Activated CD8-positive, alpha-beta T cell treated with anti-CD3 and anti-CD28 coated beads, Interleukin-2, amount 10 ng/mL, durations not matched to agents 7 days and 5 days (primary cell): ENCODE results near the gene WDR38. TPM values are rescaled to one million over a fixed set of nuclear protein-coding genes. Genes with fewer than 3 reads are reported as not detected.
A peak's percentile ranks its signal among the peaks of the same experiment; 100 is the strongest.

Experiments used
- ATAC-seq: fragments of 150-1000 bp; cut with Tn5 transposase; one replicate; pipeline ENCODE4 v1.10.0; 2021; ENCODE audit warnings: moderate library complexity
- CTCF ChIA-PET: fragments of 350-600 bp; sonication (Branson Sonifier 250); formaldehyde crosslinking; loops from one replicate; lab custom pipeline; 2021; ENCODE audit warnings: antibody characterized with exemption; lab: Charles Lee
- POLR2A ChIA-PET: fragments of 350-600 bp; sonication (Branson Sonifier 250); formaldehyde crosslinking; loops from one replicate; lab custom pipeline; 2021; ENCODE audit warnings: antibody characterized with exemption; lab: Charles Lee
- DNase-seq: peaks from one replicate; pipeline ENCODE4 v3.0.0-alpha.2; 2020
- H3K27ac Mint-ChIP-seq: one replicate; pipeline ENCODE4 v1.8.0; 2021; ENCODE audit warnings: mild to moderate bottlenecking, mixed read lengths
- H3K27me3 Mint-ChIP-seq: one replicate; pipeline ENCODE4 v1.8.0; 2021; ENCODE audit warnings: low read depth, mixed read lengths
- H3K36me3 Mint-ChIP-seq: one replicate; pipeline ENCODE4 v1.8.0; 2021; ENCODE audit warnings: low read depth, mixed read lengths
- H3K4me1 Mint-ChIP-seq: one replicate; pipeline ENCODE4 v1.8.0; 2021; ENCODE audit warnings: low read depth, mixed read lengths
- H3K4me3 Mint-ChIP-seq: one replicate; pipeline ENCODE4 v1.8.0; 2021; ENCODE audit warnings: mild to moderate bottlenecking, mixed read lengths
- H3K9me3 Mint-ChIP-seq: one replicate; pipeline ENCODE4 v1.8.0; 2022; ENCODE audit warnings: mixed read lengths; ENCODE audit not compliant: insufficient read depth
- total RNA-seq, 2 experiments: library from RNA; stranded (reverse); gene quantifications; one replicate each; pipeline ENCODE4 v1.2.3, GENCODE V29; 2021

Gene WDR38
- total RNA-seq, 2 experiments from 2014 or later = not detected

DNA sequence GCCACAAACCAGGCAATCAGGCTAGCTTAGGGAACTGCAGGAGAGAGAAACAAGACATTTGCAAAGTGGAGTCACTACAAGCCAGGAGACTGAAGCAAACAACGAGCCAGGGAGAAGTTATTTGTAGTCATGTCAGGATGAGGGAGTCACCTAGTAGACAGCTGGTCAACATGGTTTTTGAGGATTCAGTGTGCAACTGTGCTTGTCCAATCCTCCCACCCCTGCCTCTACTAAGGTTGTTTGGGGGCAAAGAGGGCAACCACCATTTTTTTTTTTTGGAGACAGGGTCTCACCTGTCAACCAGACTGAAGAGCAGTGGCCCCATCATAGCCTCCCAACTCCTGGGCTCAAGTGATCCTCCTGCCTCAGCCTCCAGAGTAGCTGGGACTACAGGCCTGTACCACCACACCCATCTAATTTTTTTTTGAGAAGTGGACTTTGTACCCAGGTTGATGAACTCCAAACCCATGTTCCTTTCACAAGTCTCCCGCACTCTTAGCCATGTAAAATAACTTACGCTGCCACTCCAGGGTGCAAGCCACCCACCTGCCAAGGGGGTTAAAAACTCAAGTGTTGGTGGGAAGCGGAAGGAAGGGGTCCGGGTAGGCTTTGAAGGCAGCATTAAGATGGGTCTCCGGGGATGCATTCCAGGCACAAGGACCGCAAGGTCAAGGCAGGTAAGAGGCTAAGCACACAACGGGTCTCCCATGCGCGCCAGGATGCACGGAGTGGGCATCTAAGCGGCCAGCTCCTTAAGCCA, 7.5 kb downstream of the WDR38 start:
- no peaks in the 10 kb centered on the region for H3K27me3 Mint-ChIP-seq
- peaks cover 34% of the 10 kb centered on the region for H3K4me1 Mint-ChIP-seq
- H3K27ac Mint-ChIP-seq = peak overlapping the region; percentile 98
- DNase-seq = no peak
- ChIA-PET POLR2A (interaction anchor here (0.6 to 3.9 kb wide), 21 partner anchors 9 to 618 kb away, joined by 3 to 47 read pairs (median 5); partner anchors contain the start of genes GOLGA1 and HSPA5), CTCF (interaction anchor here (0.6 to 3.4 kb wide), 8 partner anchors 8 to 402 kb away, joined by 3 to 33 read pairs (median 10); partner anchors contain the start of genes NR6A1 and WDR38)
- H3K9me3 Mint-ChIP-seq = no peaks in the 10 kb centered on the region
- peak overlapping the region; percentile 97 for H3K4me3 Mint-ChIP-seq
- peaks cover 49% of the 10 kb centered on the region for H3K36me3 Mint-ChIP-seq
- ATAC-seq = no peak

DNA sequence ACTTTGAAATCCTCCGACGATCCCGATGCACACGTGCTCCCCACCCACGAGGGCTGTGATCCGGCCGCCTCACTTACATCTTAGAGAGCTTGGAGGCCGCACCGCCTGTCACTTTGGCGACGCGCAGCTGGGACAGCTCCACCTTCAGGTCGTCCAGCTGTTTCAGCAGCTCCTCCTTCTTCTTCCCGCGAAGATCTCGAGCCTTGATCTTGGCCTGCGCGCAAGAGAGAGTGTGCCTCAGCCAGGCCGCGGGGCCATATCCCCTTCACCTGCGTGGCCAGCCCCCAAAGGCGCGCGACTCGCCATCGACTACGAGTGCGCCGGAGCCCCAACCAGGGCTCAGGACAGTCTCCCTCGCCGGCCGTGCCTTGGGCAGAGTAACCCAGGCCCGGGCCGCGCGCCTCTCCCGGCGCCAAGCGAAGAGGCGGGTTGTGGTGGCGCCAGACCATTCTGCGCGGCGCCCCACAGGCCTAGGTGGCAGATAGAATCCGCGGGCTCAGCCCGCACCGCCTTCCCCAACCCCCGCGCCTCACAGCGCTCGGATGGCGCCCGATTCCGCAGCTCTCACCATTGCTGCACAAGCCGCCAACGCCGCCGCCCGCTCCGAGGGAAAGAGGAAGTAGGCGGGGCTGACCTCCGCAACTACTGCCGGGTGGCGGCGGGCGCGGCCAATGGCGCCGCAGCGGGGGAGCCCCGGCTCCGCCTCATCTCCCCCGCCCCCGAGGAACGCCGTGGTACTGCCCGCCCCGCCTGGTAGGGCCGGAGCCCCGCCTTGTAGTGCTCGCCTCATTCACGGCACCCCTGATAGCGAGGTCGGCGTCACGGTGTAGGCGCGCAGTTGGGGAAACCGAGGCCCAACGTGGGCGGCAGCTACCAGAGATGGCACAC, 8.3 kb downstream of the WDR38 start, which contains the start of the genes ARPC5L and RPL35:
TSS of gene ARPC5L (plus strand) at position 789 of the 888 bp plus-strand sequence. CDS start 7,161 bp downstream, outside the sequence.
TSS of gene RPL35 (minus strand) at position 616 of the 888 bp plus-strand sequence. CDS start at position 571, 45 bp downstream.
- H3K4me1 Mint-ChIP-seq = peaks cover 34% of the 10 kb centered on the region
- peak within 1 kb of the TSS; percentile 97 for H3K4me3 Mint-ChIP-seq
- ChIA-PET CTCF (interaction anchor here (1.0 to 3.4 kb wide), 7 partner anchors 9 to 282 kb away, joined by 3 to 33 read pairs (median 12); partner anchors contain the start of genes NR6A1 and WDR38), POLR2A (interaction anchor here (0.6 to 3.9 kb wide), 26 partner anchors 8 to 619 kb away, joined by 3 to 47 read pairs (median 5); partner anchors contain the start of genes GAPVD1, GOLGA1, HSPA5 and WDR38)
- peak; percentile 96 for DNase-seq
- H3K27ac Mint-ChIP-seq = peak within 1 kb of the TSS; percentile 98
- no peaks in the 10 kb centered on the region for H3K9me3 Mint-ChIP-seq
- H3K27me3 Mint-ChIP-seq = no peaks in the 10 kb centered on the region
- peak; percentile 95 for ATAC-seq
- H3K36me3 Mint-ChIP-seq = peaks cover 49% of the 10 kb centered on the region

DNA sequence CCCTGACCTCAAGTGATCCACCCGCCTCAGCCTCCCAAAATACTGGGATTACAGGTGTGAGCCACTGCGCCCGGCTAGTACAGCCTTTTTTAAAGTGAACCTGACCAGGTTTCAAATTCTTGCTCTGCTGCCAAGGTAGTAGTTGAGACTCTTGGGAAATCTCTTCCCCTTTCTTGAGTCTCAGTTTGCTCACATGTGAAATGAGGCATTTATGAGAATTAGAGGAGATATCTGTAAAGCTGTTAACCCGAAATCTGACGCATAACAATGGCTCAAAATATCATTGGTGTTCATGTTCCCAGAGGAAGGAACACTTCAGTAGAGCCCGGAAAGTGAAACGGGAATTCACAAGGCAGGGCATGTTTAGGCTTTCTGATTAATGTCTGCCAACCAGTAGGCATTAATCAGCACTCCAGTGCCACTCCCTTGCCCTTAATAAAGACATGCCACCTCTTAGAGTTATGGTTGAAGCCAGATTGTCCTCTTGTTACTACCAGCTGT, 10.2 kb downstream of the WDR38 start:
- Mint-ChIP-seq H3K4me1 (peaks cover 43% of the 10 kb centered on the region), H3K4me3 (peak overlapping the region; percentile 54), H3K9me3 (no peaks in the 10 kb centered on the region), H3K36me3 (peaks cover 32% of the 10 kb centered on the region), H3K27me3 (no peaks in the 10 kb centered on the region), H3K27ac (no peak overlapping the region)
- no peak for DNase-seq
- POLR2A ChIA-PET = interaction anchor here (0.6 to 3.9 kb wide), 4 partner anchors 7 to 375 kb away, joined by 4 to 47 read pairs (median 10); no protein-coding TSS in a partner anchor
- no peak for ATAC-seq
- CTCF ChIA-PET = interaction anchor here (1.6 to 3.4 kb wide), 3 partner anchors 11 to 262 kb away, joined by 4 to 33 read pairs (median 31); partner anchors contain the start of genes NR6A1 and WDR38

DNA sequence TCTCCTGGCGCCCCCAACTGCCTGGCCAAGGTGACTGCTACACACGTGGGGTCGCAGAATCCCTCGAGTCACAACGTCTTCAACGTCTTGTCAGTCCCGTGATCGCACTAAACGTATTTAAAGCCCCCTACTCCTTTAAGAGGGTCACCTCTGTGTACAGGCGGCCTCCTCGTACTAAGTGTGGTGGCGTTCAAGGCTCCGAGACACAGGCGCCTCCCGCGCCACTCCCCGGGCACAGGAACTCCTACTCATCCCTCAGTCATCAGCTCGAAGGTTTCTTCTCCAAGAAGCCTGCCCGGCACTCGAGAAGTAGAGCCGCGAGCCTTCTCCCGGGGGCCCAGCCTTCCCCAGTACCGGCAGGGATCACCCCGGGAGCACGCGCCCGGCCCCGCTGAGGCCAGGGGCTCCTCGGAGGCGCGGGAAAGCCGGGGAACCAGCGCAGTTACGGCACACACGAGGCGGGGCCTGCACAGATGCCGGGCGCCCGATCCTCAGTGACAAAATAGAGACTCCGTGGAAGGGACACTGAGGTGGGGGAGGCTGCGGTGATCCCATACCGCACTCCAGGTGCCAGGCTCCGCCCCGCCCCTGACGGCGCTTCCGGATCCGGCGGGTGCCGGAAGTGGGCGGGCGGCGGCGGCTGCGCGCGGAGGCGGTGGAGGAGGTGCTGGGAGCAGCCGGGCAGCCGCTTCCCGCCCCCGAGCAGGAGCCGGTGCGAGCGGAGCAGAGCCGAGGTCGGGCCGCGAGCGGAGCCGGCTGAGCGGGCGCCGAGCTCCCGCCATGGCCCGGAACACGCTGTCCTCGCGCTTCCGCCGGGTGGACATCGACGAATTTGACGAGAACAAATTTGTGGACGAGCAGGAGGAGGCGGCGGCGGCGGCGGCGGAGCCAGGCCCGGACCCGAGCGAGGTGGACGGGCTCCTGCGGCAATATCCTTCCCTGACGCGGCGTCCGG, 15.5 kb downstream of the WDR38 start:
- POLR2A ChIA-PET = interaction anchor here (0.6 to 3.3 kb wide), 9 partner anchors 7 to 373 kb away, joined by 3 to 47 read pairs (median 5); partner anchors contain the start of genes ARPC5L, GOLGA1, HSPA5 and RPL35

DNA sequence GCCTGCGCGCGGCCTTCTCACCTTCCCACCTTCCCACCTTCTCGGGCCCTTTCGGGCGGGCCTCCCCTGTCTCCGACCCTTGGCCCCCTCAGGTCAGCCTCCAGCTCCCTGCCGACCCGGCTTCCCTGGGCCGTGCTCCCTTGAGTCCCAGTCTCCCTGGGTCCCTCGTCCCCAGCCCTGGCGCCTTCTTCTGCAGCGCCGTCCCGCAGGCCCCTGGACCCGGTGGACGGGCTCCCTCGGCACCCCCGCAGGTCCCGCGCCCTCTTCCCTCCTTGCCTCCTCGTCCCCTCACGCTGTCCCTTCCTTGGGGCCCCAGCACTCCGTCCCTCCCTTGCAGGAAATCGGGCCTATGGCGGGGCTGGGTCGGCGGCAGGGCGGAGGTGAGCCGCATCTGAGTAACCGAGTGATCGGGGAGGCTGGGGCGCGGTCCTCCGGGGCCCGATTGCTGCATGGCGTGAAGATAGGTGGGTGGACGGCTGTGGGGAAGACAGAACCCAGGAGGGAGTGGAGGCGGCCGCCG, 16.3 kb downstream of the WDR38 start:
- Mint-ChIP-seq H3K4me3 (peak overlapping the region; percentile 89), H3K9me3 (no peaks in the 10 kb centered on the region), H3K27ac (peak overlapping the region; percentile 99), H3K36me3 (peaks cover 44% of the 10 kb centered on the region), H3K27me3 (no peaks in the 10 kb centered on the region), H3K4me1 (peaks cover 52% of the 10 kb centered on the region)
- peak; percentile 14 for ATAC-seq
- CTCF ChIA-PET = interaction anchor here (0.9 to 2.3 kb wide), 3 partner anchors 8 to 16 kb away, joined by 4 to 13 read pairs (median 5); partner anchors contain the start of genes ARPC5L, RPL35 and WDR38
- peak; percentile 43 for DNase-seq
- POLR2A ChIA-PET = interaction anchor here (0.6 to 3.3 kb wide), 16 partner anchors 8 to 375 kb away, joined by 3 to 47 read pairs (median 5); partner anchors contain the start of genes ARPC5L, GOLGA1, HSPA5 and RPL35

More for the DNA sequence above, 15.5 kb downstream of the WDR38 start:
- Mint-ChIP-seq H3K27me3 (no peaks in the 10 kb centered on the region), H3K4me1 (peaks cover 51% of the 10 kb centered on the region), H3K4me3 (peak overlapping the region; percentile 89), H3K27ac (peak overlapping the region; percentile 99), H3K9me3 (no peaks in the 10 kb centered on the region), H3K36me3 (peaks cover 42% of the 10 kb centered on the region)
- DNase-seq = peak; percentile 93
- CTCF ChIA-PET = interaction anchor here (0.6 to 0.9 kb wide), 3 partner anchors 8 to 24 kb away, joined by 3 to 4 read pairs (median 3); partner anchors contain the start of gene WDR38
- ATAC-seq = peak; percentile 83

DNA sequence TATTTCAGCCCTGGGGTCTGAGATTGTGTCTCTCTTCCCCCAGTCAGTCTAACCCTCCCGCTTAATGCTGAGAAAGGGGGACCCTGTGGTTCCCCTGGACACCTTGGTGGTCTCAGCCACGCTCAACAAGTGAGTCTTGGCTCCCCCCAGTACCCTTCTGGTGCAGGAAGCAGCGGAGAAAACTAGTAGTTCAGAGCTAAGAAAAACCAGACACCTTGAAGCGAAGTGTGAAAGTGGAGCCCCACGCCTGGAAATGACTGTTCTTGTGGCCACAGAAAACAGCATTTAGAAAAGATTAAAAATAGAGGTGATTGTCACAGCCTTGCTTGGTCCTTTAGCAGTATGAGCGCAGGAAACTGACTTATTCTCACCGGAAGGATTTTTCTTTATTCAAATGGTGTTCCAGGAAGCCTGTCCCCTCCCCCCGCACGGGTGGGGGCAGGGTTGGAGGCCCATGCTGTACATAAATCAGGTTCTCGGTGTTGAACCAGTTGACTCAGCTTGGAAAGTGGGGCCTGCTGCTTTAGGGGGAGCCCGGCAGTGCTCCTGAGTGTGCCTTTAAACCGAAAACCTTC, 16.8 kb downstream of the WDR38 start:
- peak; percentile 32 for ATAC-seq
- CTCF ChIA-PET = interaction anchor here (1.1 to 2.3 kb wide), 3 partner anchors 9 to 24 kb away, joined by 4 to 13 read pairs (median 5); partner anchors contain the start of genes ARPC5L, RPL35 and WDR38
- H3K4me1 Mint-ChIP-seq = peaks cover 52% of the 10 kb centered on the region

DNA sequence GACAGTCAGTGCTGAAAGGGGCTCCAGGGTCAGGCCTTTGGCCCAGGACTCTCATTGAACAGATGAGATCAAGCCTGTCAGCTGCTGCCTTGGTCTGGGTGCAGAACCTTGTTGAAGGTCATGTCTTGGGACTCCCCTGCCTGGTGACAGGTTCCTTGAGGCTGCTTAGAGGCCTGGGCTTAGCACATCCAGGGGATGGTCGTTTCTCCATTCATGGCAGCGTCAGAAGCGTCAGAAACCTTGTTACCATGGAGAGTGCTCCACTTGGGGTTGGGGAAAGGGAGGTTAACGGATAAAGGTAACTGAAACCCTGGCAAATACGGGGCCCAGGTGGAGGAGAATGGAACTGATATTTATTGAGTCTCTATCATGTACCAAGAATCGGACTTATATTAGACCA, 17.5 kb downstream of the WDR38 start:
- Mint-ChIP-seq H3K27ac (peak overlapping the region; percentile 99), H3K4me3 (peak overlapping the region; percentile 89), H3K9me3 (no peaks in the 10 kb centered on the region), H3K27me3 (no peaks in the 10 kb centered on the region), H3K36me3 (peaks cover 55% of the 10 kb centered on the region), H3K4me1 (peaks cover 52% of the 10 kb centered on the region)
- POLR2A ChIA-PET = interaction anchor here (0.8 to 3.3 kb wide), 14 partner anchors 9 to 371 kb away, joined by 3 to 47 read pairs (median 6); partner anchors contain the start of genes ARPC5L, HSPA5, RPL35 and WDR38
- ATAC-seq (no peak), DNase-seq (no peak)
- CTCF ChIA-PET = interaction anchor here (1.1 to 2.3 kb wide), 3 partner anchors 9 to 23 kb away, joined by 4 to 13 read pairs (median 5); partner anchors contain the start of genes ARPC5L, RPL35 and WDR38

More for the DNA sequence above, 16.8 kb downstream of the WDR38 start:
- no peaks in the 10 kb centered on the region for H3K9me3 Mint-ChIP-seq
- no peaks in the 10 kb centered on the region for H3K27me3 Mint-ChIP-seq
- peaks cover 49% of the 10 kb centered on the region for H3K36me3 Mint-ChIP-seq
- peak; percentile 88 for DNase-seq
- peak overlapping the region; percentile 89 for H3K4me3 Mint-ChIP-seq
- peak overlapping the region; percentile 99 for H3K27ac Mint-ChIP-seq
- POLR2A ChIA-PET = interaction anchor here (0.6 to 3.3 kb wide), 20 partner anchors 8 to 374 kb away, joined by 3 to 47 read pairs (median 4); partner anchors contain the start of genes ARPC5L, HSPA5, RPL35 and WDR38

DNA sequence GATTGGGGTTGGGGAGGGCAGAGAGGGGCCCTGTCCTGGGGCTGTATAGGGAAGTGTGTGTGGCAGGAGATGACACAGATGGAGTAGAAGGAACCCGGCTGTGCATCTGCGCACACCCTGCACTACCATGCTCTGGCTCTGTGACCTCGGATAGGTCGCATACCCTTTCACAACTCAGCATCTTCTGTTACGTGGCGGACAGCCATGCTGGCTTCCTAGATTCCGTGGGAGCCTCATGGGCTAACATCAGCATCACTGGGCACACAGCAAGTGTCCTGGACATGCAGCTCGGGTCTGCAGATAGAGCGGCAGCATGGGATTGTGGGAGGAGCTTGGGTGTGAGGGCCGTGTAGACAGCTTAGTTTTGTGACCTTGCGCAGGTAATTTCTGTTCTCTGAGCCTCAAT, 17.9 kb downstream of the WDR38 start:
- Mint-ChIP-seq H3K4me3 (peak overlapping the region; percentile 89), H3K27ac (peak overlapping the region; percentile 99), H3K4me1 (peaks cover 52% of the 10 kb centered on the region), H3K9me3 (no peaks in the 10 kb centered on the region), H3K27me3 (no peaks in the 10 kb centered on the region), H3K36me3 (peaks cover 58% of the 10 kb centered on the region)
- POLR2A ChIA-PET = interaction anchor here (0.6 to 3.1 kb wide), 4 partner anchors 9 to 370 kb away, joined by 3 to 47 read pairs (median 4); partner anchors contain the start of genes ARPC5L, HSPA5 and RPL35
- no peak for DNase-seq
- ATAC-seq = no peak
- CTCF ChIA-PET = interaction anchor here (2.3 to 2.8 kb wide), 2 partner anchors 10 to 18 kb away, joined by 13 to 14 read pairs; partner anchors contain the start of genes ARPC5L, RPL35 and WDR38

DNA sequence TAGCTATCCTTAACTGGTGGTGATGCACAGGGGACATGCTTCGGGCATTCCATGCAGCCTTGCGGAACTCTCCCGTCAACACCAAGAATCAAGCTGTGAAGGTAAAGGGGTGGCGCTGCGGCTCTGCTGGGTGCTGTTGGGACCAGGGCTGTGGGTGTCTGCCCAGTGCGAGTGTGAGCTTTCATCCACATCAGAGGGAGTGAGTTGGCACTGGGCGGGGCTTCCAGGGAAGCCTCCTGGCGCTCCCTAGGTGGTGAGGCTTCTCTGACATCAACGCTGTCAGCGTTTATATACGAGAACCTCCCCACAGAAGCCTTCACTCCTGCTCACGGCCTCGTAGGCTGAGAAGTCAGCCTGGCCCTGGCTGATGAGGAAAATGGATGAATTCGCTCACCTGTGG, 20.4 kb downstream of the WDR38 start:
- ChIA-PET POLR2A (interaction anchor here (1.7 to 2.4 kb wide), 2 partner anchors 11 to 13 kb away, joined by 7 to 11 read pairs; partner anchors contain the start of genes ARPC5L and RPL35), CTCF (interaction anchor here (2.8 kb wide), 1 partner anchor 20 kb away, joined by 14 read pairs; the partner anchor contains the start of gene WDR38)
- no peaks in the 10 kb centered on the region for H3K27me3 Mint-ChIP-seq
- no peaks in the 10 kb centered on the region for H3K9me3 Mint-ChIP-seq
- H3K36me3 Mint-ChIP-seq = peaks cover 80% of the 10 kb centered on the region
- ATAC-seq (no peak), DNase-seq (no peak)
- peak overlapping the region; percentile 21 for H3K27ac Mint-ChIP-seq
- H3K4me3 Mint-ChIP-seq = no peak overlapping the region
- H3K4me1 Mint-ChIP-seq = peaks cover 40% of the 10 kb centered on the region
